CD4-positive, alpha-beta memory T cell (primary cell): ENCODE data around the gene GMDS. TPM values are rescaled to one million over a fixed set of nuclear protein-coding genes. Genes with fewer than 3 reads are reported as not detected.
A peak's percentile ranks its signal among the peaks of the same experiment; 100 is the strongest.

Experiments
- CTCF ChIA-PET: fragments of 350-600 bp; sonication (Branson Sonifier 250); formaldehyde crosslinking; loops from one replicate; lab custom pipeline; 2021; ENCODE audit warnings: inconsistent platforms; ENCODE audit not compliant: partially characterized antibody; lab: Charles Lee
- POLR2A ChIA-PET: fragments of 350-600 bp; sonication (Branson Sonifier 250); formaldehyde crosslinking; loops from one replicate; lab custom pipeline; 2021; ENCODE audit not compliant: partially characterized antibody; lab: Charles Lee
- DNase-seq, 5 donors: peaks; one replicate each; pipeline versions ENCODE4 v3.0.0 to v3.0.0-alpha.2; 2020 to 2022; ENCODE audit warnings: mixed read lengths in 1 of 5
- H3K27ac ChIP-seq: one replicate; pipeline ENCODE4 v1.7.0; 2013; ENCODE audit warnings: low read depth, low read length
- H3K27me3 ChIP-seq: 2 replicates; pipeline ENCODE4 v1.7.0; 2013; ENCODE audit warnings: mild to moderate bottlenecking, low read length, moderate library complexity; ENCODE audit not compliant: insufficient read depth
- H3K36me3 ChIP-seq: 2 replicates; pipeline ENCODE4 v1.7.0; 2013; ENCODE audit warnings: mild to moderate bottlenecking, low read length, moderate library complexity; ENCODE audit not compliant: insufficient read depth
- H3K4me1 ChIP-seq: 2 replicates; pipeline ENCODE4 v1.7.0; 2013; ENCODE audit warnings: mild to moderate bottlenecking, low read length, moderate library complexity; ENCODE audit not compliant: insufficient read depth
- H3K4me3 ChIP-seq, 2 donors: one replicate each; pipeline ENCODE4 v1.7.0; 2013; ENCODE audit warnings: low read length in 2 of 2, mild to moderate bottlenecking in 1 of 2
- H3K9me3 ChIP-seq, 2 donors: one replicate each; pipeline ENCODE4 v1.7.0; 2013; ENCODE audit warnings: low read length in 2 of 2, control low read depth in 1 of 2; ENCODE audit not compliant: control insufficient read depth in 1 of 2
- H3K27ac Mint-ChIP-seq, 7 donors: one replicate each; pipeline ENCODE4 v1.8.0; 2020 to 2021; ENCODE audit warnings: mixed read lengths in 7 of 7, mild to moderate bottlenecking in 6 of 7, inconsistent platforms in 3 of 7, moderate library complexity in 3 of 7
- H3K27me3 Mint-ChIP-seq, 2 donors: one replicate each; pipeline ENCODE4 v1.8.0; 2020 to 2021; ENCODE audit warnings: mixed read lengths in 2 of 2
- H3K36me3 Mint-ChIP-seq, 2 donors: one replicate each; pipeline ENCODE4 v1.8.0; 2020 to 2021; ENCODE audit warnings: mixed read lengths in 2 of 2, inconsistent platforms in 1 of 2, mild to moderate bottlenecking in 1 of 2
- H3K4me1 Mint-ChIP-seq, 4 donors: one replicate each; pipeline ENCODE4 v1.8.0; 2020 to 2021; ENCODE audit warnings: mixed read lengths in 4 of 4, mild to moderate bottlenecking in 1 of 4
- H3K4me3 Mint-ChIP-seq, 8 donors: one replicate each; pipeline ENCODE4 v1.8.0; 2020 to 2021; ENCODE audit warnings: mixed read lengths in 8 of 8, mild to moderate bottlenecking in 7 of 8, moderate library complexity in 6 of 8, inconsistent platforms in 3 of 8
- H3K9me3 Mint-ChIP-seq, 8 donors: one replicate each; pipeline ENCODE4 v1.8.0; 2020 to 2021; ENCODE audit warnings: mixed read lengths in 8 of 8, mild to moderate bottlenecking in 5 of 8, inconsistent platforms in 3 of 8, moderate library complexity in 1 of 8
- intact Hi-C: fragments of 100-400 bp; cut with micrococcal nuclease; formaldehyde crosslinking; loops from one replicate; pipeline ENCODE4 v1.15.1; 2023
- polyA plus RNA-seq, 2 donors: library from polyadenylated mRNA; unstranded; fragments of 300-500 nt; fragmentation: Illumina TruSeq; gene quantifications; one replicate each; pipeline ENCODE4 v1.2.3, GENCODE V29; 2021
- total RNA-seq, 2 experiments: library from RNA; stranded (reverse); gene quantifications; one replicate each; pipeline ENCODE4 v1.2.3, GENCODE V29; 2021

GMDS gene
- total and polyA plus RNA-seq, 4 experiments from 2014 or later: 12.1 to 24.0 (median 15.2) TPM

GRCh38 chr6:1705183-1705582, 540.2 kb downstream of the GMDS start:
- Histone ChIP-seq H3K36me3 (no peaks in the 10 kb centered on the region), H3K4me1 (no peaks in the 10 kb centered on the region), H3K27me3 (no peaks in the 10 kb centered on the region), H3K4me3 (no peak overlapping the region), H3K27ac (no peak overlapping the region), H3K9me3 (no peaks in the 10 kb centered on the region)
- H3K36me3 Mint-ChIP-seq: no peaks in the 10 kb centered on the region
- H3K27me3 Mint-ChIP-seq: no peaks in the 10 kb centered on the region
- ChIA-PET POLR2A (no interaction called here), CTCF (no interaction called here)
- H3K9me3 Mint-ChIP-seq: no peaks in the 10 kb centered on the region
- no peaks in the 10 kb centered on the region for H3K4me1 Mint-ChIP-seq
- peak overlapping the region in 1 of 7 donors; percentile 49 for H3K27ac Mint-ChIP-seq
- intact Hi-C loops: no loop called here
- no peak overlapping the region for H3K4me3 Mint-ChIP-seq
- no peak for DNase-seq

GRCh38 chr6:1704711-1705110, 540.7 kb downstream of the GMDS start:
- Histone ChIP-seq H3K27ac (no peak overlapping the region), H3K4me3 (no peak overlapping the region), H3K4me1 (no peaks in the 10 kb centered on the region), H3K9me3 (no peaks in the 10 kb centered on the region), H3K27me3 (no peaks in the 10 kb centered on the region), H3K36me3 (no peaks in the 10 kb centered on the region)
- CTCF ChIA-PET: no interaction called here
- intact Hi-C loops: no loop called here
- Mint-ChIP-seq H3K36me3 (no peaks in the 10 kb centered on the region), H3K9me3 (no peaks in the 10 kb centered on the region), H3K27ac (no peak overlapping the region), H3K27me3 (no peaks in the 10 kb centered on the region), H3K4me3 (no peak overlapping the region), H3K4me1 (no peaks in the 10 kb centered on the region)
- POLR2A ChIA-PET: no interaction called here
- no peak for DNase-seq

- intact Hi-C loops: no loop called here
- H3K27ac ChIP-seq: no peak overlapping the region
- H3K4me3 ChIP-seq: no peak overlapping the region
- no peak overlapping the region for H3K4me3 Mint-ChIP-seq
- no peak for DNase-seq
- H3K9me3 ChIP-seq: no peaks in the 10 kb centered on the region
- H3K9me3 Mint-ChIP-seq: no peaks in the 10 kb centered on the region
- H3K4me1 Mint-ChIP-seq: no peaks in the 10 kb centered on the region
- ChIA-PET POLR2A (no interaction called here), CTCF (no interaction called here)
- no peaks in the 10 kb centered on the region for H3K4me1 ChIP-seq
- H3K27me3 Mint-ChIP-seq: no peaks in the 10 kb centered on the region
- no peak overlapping the region for H3K27ac Mint-ChIP-seq
- H3K36me3 Mint-ChIP-seq: no peaks in the 10 kb centered on the region
- no peaks in the 10 kb centered on the region for H3K36me3 ChIP-seq
- no peaks in the 10 kb centered on the region for H3K27me3 ChIP-seq
These were observed 541.5 kb downstream of the GMDS start for GRCh38 chr6:1703923-1704322.

DNA sequence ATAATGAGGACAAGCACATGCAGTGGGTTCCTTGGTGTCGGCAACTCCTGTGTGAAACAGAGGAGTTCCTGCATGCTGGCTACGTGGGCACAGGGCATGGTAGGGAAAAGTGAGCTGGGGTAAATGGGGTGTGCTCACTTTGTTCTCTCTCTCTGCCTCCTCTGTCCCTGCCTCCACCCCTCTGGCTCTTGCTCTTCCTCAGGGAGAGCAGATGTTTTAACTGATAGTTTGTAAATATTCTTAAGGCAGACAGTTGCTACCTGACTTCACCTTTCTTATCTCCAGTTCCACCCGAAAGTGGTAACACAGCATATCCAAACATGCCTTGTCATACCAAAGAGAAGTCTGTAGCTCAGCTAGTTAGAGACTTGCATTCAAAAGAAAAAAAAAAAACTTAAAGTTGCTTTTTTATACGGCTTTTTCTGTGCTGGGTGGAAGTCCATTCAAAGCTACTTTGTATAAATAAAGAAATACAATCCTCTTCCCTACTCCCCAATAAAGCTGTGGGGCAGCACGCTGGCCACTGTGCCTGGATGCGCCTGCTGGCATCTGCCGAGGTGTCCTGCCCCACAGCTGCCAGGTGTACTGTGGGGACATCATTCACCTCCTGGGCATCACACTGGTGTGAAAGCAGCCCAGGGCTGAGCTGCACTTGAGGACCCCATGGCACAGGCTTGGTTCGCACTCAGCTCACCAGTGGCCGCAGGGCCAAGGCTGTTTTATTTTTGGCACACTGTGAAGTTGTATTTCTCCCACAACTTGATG, 542.1 kb downstream of the GMDS start:
- Mint-ChIP-seq H3K27me3 (no peaks in the 10 kb centered on the region), H3K9me3 (no peaks in the 10 kb centered on the region), H3K4me3 (no peak overlapping the region), H3K4me1 (no peaks in the 10 kb centered on the region), H3K36me3 (no peaks in the 10 kb centered on the region), H3K27ac (no peak overlapping the region)
- Histone ChIP-seq H3K36me3 (no peaks in the 10 kb centered on the region), H3K4me3 (no peak overlapping the region), H3K4me1 (no peaks in the 10 kb centered on the region), H3K27me3 (no peaks in the 10 kb centered on the region), H3K9me3 (no peaks in the 10 kb centered on the region), H3K27ac (no peak overlapping the region)
- POLR2A ChIA-PET: no interaction called here
- CTCF ChIA-PET: no interaction called here
- no peak for DNase-seq
- intact Hi-C loops: no loop called here

- CTCF ChIA-PET: no interaction called here
- Mint-ChIP-seq H3K36me3 (peaks cover 0 to 4% of the 10 kb centered on the region in 2 donors), H3K27me3 (no peaks in the 10 kb centered on the region), H3K9me3 (no peaks in the 10 kb centered on the region), H3K27ac (no peak overlapping the region), H3K4me3 (no peak overlapping the region), H3K4me1 (no peaks in the 10 kb centered on the region)
- POLR2A ChIA-PET: no interaction called here
- H3K9me3 ChIP-seq: no peaks in the 10 kb centered on the region
- intact Hi-C loops: no loop called here
- no peak overlapping the region for H3K4me3 ChIP-seq
- no peaks in the 10 kb centered on the region for H3K36me3 ChIP-seq
- DNase-seq: no peak
- no peak overlapping the region for H3K27ac ChIP-seq
- no peaks in the 10 kb centered on the region for H3K4me1 ChIP-seq
- H3K27me3 ChIP-seq: no peaks in the 10 kb centered on the region
These were observed 542.8 kb downstream of the GMDS start for GRCh38 chr6:1702580-1703051.

DNA sequence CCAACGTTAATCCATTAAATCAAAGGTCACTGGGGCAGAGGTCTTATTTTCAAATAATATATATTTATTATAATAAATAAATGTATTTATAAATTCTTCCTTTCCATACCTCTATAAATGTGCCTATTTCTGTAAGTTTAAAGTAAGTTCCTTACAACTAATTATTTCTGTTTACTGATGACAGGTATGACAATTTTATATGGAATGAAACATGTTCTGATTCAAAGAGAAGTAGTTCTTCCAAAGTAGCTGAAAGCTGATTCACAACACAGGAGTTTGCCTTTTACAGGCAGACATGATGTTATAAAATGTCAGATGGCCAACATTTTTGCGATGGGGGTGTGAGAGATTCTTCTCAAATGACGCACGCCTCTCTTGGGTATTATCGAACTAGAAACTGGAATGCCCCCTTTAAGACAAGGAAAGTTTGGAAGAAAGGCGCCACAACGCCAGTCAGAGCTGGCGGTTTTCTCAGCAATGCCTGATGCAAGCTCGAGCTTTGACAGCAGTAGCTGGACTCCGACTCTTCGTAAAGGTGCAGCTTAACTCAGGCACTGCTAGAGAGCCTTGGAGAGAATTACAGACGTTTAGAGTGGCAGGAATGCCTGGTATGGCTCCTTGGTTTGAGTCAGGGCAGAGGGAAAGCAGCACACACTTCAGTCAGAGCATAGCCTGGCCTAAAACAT, 543.6 kb downstream of the GMDS start:
- Mint-ChIP-seq H3K27ac (peak overlapping the region in 1 of 7 donors; percentile 19), H3K27me3 (no peaks in the 10 kb centered on the region), H3K9me3 (no peaks in the 10 kb centered on the region), H3K4me3 (no peak overlapping the region), H3K36me3 (peaks cover 0 to 5% of the 10 kb centered on the region in 2 donors), H3K4me1 (no peaks in the 10 kb centered on the region)
- DNase-seq: no peak
- H3K36me3 ChIP-seq: no peaks in the 10 kb centered on the region
- H3K27ac ChIP-seq: no peak overlapping the region
- POLR2A ChIA-PET: no interaction called here
- CTCF ChIA-PET: no interaction called here
- no peaks in the 10 kb centered on the region for H3K9me3 ChIP-seq
- H3K4me3 ChIP-seq: no peak overlapping the region
- H3K27me3 ChIP-seq: no peaks in the 10 kb centered on the region
- intact Hi-C loops: no loop called here
- H3K4me1 ChIP-seq: no peaks in the 10 kb centered on the region

- H3K4me1 Mint-ChIP-seq: no peaks in the 10 kb centered on the region
- CTCF ChIA-PET: no interaction called here
- no peaks in the 10 kb centered on the region for H3K9me3 Mint-ChIP-seq
These were observed 545.0 kb downstream of the GMDS start for GRCh38 chr6:1700278-1700967.

More at GRCh38 chr6:1700278-1700967, 545.0 kb downstream of the GMDS start:
- H3K27me3 ChIP-seq: no peaks in the 10 kb centered on the region
- H3K4me1 ChIP-seq: no peaks in the 10 kb centered on the region
- no peak overlapping the region for H3K4me3 ChIP-seq
- intact Hi-C loops: no loop called here
- H3K27ac ChIP-seq: no peak overlapping the region
- no peak for DNase-seq
- H3K36me3 ChIP-seq: no peaks in the 10 kb centered on the region
- peaks cover 0 to 10% of the 10 kb centered on the region in 2 donors for H3K36me3 Mint-ChIP-seq
- POLR2A ChIA-PET: no interaction called here
- no peak overlapping the region for H3K4me3 Mint-ChIP-seq
- no peaks in the 10 kb centered on the region for H3K27me3 Mint-ChIP-seq
- H3K9me3 ChIP-seq: no peaks in the 10 kb centered on the region
- no peak overlapping the region for H3K27ac Mint-ChIP-seq
